ENCODE results near the gene BPTF. TPM values are rescaled to one million over a fixed set of nuclear protein-coding genes. Genes with fewer than 3 reads are reported as not detected.

Gene BPTF
- total and polyA plus RNA-seq, 2 of the 8 experiments (the other 6 are each of a cell fraction or from before 2014, with no cell fraction given), result 107 to 228 TPM

- Histone ChIP-seq H4K91ac (replicated peaks; ENCODE audit: insufficient read length, low read length) (peak overlapping the region; percentile 63), H2BK20ac (ENCODE audit: low read length) (no peak overlapping the region), H3K56ac (replicated peaks; ENCODE audit: insufficient read length, low read depth, low read length) (peak overlapping the region; percentile 34), H3K23ac (ENCODE audit: insufficient read length) (no peak overlapping the region), H2BK120ac (replicated peaks; ENCODE audit: low read depth, low read length) (peak overlapping the region; percentile 87), H3K23me2 (ENCODE audit: low read depth, low read length) (peaks cover 4% of the 10 kb centered on the region; the same call in 1 of the 2 replicates), H3K9ac (replicated peaks in 1 of 4; ENCODE audit: extremely low read depth in 1 of 4, low read depth in 3 of 4, low read length in 3 of 4) (peak overlapping the region in 3 of 4 experiments; percentile 78 to 87 (median 80); a peak in 6 of 7 replicates), H2BK15ac (ENCODE audit: low read length) (no peak overlapping the region), H3K4me3 (ENCODE audit: extremely low read depth in 1 of 4, insufficient read depth in 2 of 4, low read depth in 3 of 4, low read length in 4 of 4) (peak overlapping the region; percentile 70 to 87 (median 78)), H3K27me3 (replicated peaks in 1 of 4; ENCODE audit: control insufficient read depth in 3 of 4, extremely low read depth in 1 of 4, insufficient read depth in 3 of 4, low read length in 3 of 4) (no peaks in the 10 kb centered on the region), H3K9me3 (ENCODE audit: insufficient read depth in 2 of 2, low read depth in 1 of 2, low read length in 1 of 2) (no peaks in the 10 kb centered on the region), H3K18ac (ENCODE audit: extremely low read depth, low read length) (peak overlapping the region; percentile 76; the same call in 1 of the 2 replicates), H3K4me1 (replicated peaks in 1 of 4; ENCODE audit: control insufficient read depth in 3 of 4, insufficient read depth in 4 of 4, low read length in 3 of 4) (peaks cover 0 to 7% (median 2%) of the 10 kb centered on the region in 4 experiments; a peak in 4 of 7 replicates), H3K79me2 (ENCODE audit: control insufficient read depth in 1 of 2, insufficient read depth in 2 of 2, low read length in 2 of 2) (peaks cover 3 to 10% of the 10 kb centered on the region in 2 experiments; a peak in 3 of 4 replicates), H3K4ac (replicated peaks; ENCODE audit: insufficient read length, low read depth, low read length) (peak overlapping the region; percentile 34), H3K27ac (ENCODE audit: low read depth, low read length) (peak overlapping the region; percentile 95), H3K14ac (ENCODE audit: insufficient read length) (no peak overlapping the region), H2AK5ac (ENCODE audit: low read depth, low read length) (no peak overlapping the region), H4K8ac (ENCODE audit: extremely low read depth, insufficient read depth, low read length) (no peak overlapping the region; the same call in 1 of the 2 replicates), H2AFZ (ENCODE audit: low read length) (no peak overlapping the region), H2BK12ac (ENCODE audit: low read depth, low read length) (peak overlapping the region; percentile 11; the same call in 1 of the 2 replicates), H2BK5ac (ENCODE audit: low read depth, low read length) (peak overlapping the region; percentile 88), H3K79me1 (ENCODE audit: low read depth, low read length) (no peaks in the 10 kb centered on the region), H3K4me2 (ENCODE audit: insufficient read depth in 1 of 2, low read depth in 2 of 2, low read length in 2 of 2) (peak overlapping the region; percentile 81 to 95), H4K5ac (ENCODE audit: insufficient read length, low read depth, low read length) (peak overlapping the region; percentile 79), H4K20me1 (replicated peaks in 1 of 2; ENCODE audit: control insufficient read depth in 1 of 2, insufficient read depth in 2 of 2, low read length in 2 of 2) (no peaks in the 10 kb centered on the region), H3K36me3 (ENCODE audit: control insufficient read depth in 2 of 4, insufficient read depth in 4 of 4, low read length in 3 of 4) (peaks cover 0 to 20% (median under 1%) of the 10 kb centered on the region in 4 experiments; a peak in 2 of 8 replicates)
- ChIA-PET POLR2A (ENCODE audit: partially characterized antibody) (interaction anchor here (0.5 to 2.9 kb wide), 21 partner anchors 9 to 150 kb away, joined by 3 to 14 read pairs (median 5); partner anchors contain the start of genes BPTF, C17orf58 and KPNA2), CTCF (ENCODE audit: partially characterized antibody) (interaction anchor here (0.5 to 1.5 kb wide), 6 partner anchors 11 to 304 kb away, joined by 3 to 12 read pairs (median 4); no protein-coding TSS in a partner anchor)
- DNase-seq (ENCODE audit: low read depth in 1 of 2, low spot score in 2 of 2) (peak; percentile 72 to 87), FAIRE-seq (peak; percentile 100)
- 3% methylated on average over 8 of the region's 8 CpGs; no CpG with 5 or more reads in 1 of the 2 experiments for WGBS, 2 experiments (ENCODE audit: extremely low coverage in 1 of 2, insufficient coverage in 1 of 2, insufficient read length in 1 of 2, insufficient replicate concordance in 2 of 2, low coverage in 1 of 2, low lambda C conversion rate in 2 of 2, missing lambda C conversion rate in 1 of 2)
- TF ChIP-seq, protein P1, sequence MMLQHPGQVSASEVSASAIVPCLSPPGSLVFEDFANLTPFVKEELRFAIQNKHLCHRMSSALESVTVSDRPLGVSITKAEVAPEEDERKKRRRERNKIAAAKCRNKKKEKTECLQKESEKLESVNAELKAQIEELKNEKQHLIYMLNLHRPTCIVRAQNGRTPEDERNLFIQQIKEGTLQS (IDR thresholded peaks at IDR 0.05; ENCODE audit: insufficient read depth, low read depth, low read length), result peak; percentile 7; the same call in 1 of the 2 replicates
- TF ChIP-seq CREB1 (IDR thresholded peaks at IDR 0.05), result peak; percentile 94
- no peak for TF ChIP-seq SP2 (IDR thresholded peaks at IDR 0.05; ENCODE audit: low read length)
- no peak for TF ChIP-seq KDM1A (IDR thresholded peaks at IDR 0.05; ENCODE audit: borderline replicate concordance, low read length)
- no peak for TF ChIP-seq ZNF274 (IDR thresholded peaks at IDR 0.05; ENCODE audit: borderline replicate concordance, extremely low read depth, low read length)
- no peak for TF ChIP-seq NANOG (IDR thresholded peaks at IDR 0.05; ENCODE audit: insufficient read depth, low read depth, low read length, poor library complexity, severe bottlenecking)
- peak; percentile 81 for TF ChIP-seq MAX (IDR thresholded peaks at IDR 0.05)
- no peak for TF ChIP-seq MAFK (IDR thresholded peaks at IDR 0.05; ENCODE audit: low read depth, low read length)
- peak; percentile 10 for TF ChIP-seq TAF7 (optimal IDR thresholded peaks at IDR 0.05; ENCODE audit: borderline replicate concordance, low read depth, low read length)
- peak in 1 of 2 experiments; percentile 27; a peak in 1 of 3 replicates for TF ChIP-seq EP300 (IDR thresholded peaks at IDR 0.05; ENCODE audit: borderline replicate concordance in 1 of 2, low read depth in 2 of 2, low read length in 2 of 2)
- peak; percentile 87 to 90 for TF ChIP-seq SIN3A (conservative IDR thresholded peaks at IDR 0.05 in 1 of 2, IDR thresholded peaks at IDR 0.05 in 1 of 2; ENCODE audit: low read depth in 1 of 2, low read length in 2 of 2)
Observed at GRCh38 chr17:67974598-67975066, 149.3 kb downstream of the BPTF start.
